ENCODE measurements around the gene PIP5K1C.

The PIP5K1C gene

GRCh38 chr19:3694361-3695123 is 5.7 kb downstream of the PIP5K1C start:
- DNase-seq: no peak

- no peak for DNase-seq
Observed at GRCh38 chr19:3693025-3693925, 7.0 kb downstream of the PIP5K1C start.

- no peak for DNase-seq
Observed at GRCh38 chr19:3692141-3693024, 7.9 kb downstream of the PIP5K1C start.

GRCh38 chr19:3691726-3692125 is 8.5 kb downstream of the PIP5K1C start:
- no peak for DNase-seq

DNA sequence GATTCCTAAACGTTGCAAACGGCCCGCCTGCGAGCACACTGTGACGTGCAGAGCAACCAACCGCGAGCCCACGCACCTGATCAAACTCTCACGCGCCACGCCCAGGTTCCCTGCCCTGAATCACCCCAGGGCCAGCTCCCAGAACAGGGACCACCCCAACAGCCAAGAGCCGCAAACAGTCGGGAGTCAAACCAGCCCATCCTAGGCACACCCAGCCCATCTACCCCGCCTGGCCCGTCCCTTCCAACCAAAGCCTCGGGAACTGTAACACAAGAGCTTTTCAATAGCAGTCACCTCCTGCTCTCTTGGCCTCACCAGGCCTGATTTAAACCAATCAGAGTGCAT is 8.9 kb downstream of the PIP5K1C start:
- DNase-seq: no peak

DNA sequence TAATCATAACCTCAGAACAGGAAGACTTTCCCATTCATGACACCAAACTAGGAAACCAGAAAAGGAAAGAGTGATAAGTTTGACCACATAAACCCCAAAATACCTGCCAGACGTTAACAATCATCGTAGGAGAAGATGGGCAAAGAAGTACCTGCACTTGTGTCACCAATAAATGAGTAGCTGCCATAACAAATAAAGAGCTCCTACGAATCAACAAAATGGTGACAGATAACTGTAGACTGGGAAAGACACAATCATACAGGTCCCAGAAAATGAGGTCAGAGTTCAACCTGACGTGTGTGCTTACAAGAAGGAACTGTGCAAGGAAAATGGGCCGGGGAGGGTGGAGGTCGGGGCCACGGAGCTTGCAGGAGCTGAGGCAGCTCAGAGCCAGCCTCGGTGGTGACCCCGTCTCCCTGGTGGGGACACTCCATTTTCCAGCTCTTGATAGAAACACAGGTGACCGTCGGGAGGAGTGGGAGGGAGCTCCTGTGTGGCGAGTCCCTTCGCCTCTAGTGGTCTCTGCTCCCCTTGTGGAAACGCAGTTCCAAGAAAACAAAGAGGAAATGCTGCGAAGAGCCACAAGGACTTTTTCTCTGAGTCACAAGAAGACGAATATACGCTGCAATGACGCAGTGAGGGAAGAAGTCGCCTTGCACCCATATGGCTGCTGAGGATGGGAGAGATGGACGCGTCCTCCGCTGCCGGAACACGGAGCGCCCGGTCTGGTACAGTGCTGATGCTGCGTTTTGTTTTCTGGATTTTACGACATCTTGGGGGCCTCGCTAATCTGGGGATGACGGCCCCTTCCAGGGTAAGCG is 9.5 kb downstream of the PIP5K1C start:
- no peak for DNase-seq

- DNase-seq: no peak
Observed at GRCh38 chr19:3687774-3688706, 12.2 kb downstream of the PIP5K1C start.

DNA sequence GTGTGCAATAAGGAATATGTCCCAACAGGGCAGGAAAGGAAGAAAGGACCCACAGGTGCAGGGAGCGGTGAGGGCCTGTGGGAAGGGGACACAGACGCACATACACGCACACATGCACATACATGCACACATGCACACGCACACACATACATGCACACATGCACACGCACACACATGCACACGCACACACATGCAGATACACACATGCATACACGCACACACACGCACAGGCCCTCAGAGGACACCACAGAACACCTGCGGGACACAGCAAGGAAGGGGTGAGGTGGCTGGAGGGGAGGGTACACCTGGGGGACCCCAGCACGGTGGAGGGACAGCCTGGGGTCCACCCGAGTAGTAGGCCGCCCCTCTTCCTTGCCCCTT is 12.9 kb downstream of the PIP5K1C start:
- no peak for DNase-seq

DNA sequence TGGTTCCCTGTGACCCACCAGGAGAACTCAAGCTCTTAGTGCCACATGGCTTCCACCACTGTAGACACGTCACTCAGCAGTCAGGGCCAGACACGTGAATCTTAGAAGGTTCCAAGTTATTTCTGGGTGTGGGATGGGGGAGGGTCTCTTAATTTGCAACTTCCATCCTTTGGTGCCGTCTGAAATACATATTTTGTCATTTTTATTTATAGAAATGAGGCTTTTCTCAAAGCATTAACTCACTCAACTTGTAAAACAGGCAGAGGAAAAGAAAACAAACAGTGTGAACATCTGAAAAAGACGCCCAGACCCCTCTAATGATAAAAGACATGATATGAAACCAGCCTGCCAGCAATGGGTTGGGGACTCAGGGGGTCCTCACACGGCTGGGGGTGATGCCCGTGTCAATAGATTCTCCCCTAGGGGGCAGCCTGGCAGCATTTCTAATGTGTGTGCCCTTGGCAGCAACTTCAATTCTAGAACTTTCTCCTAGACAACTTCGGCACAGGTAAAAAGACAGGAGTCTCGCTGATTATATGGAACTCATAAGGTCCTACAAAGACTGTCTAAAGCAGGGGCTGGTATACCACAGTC is 15.4 kb downstream of the PIP5K1C start:
- DNase-seq: no peak

GRCh38 chr19:3684054-3684816 is 16.0 kb downstream of the PIP5K1C start:
- no peak for DNase-seq

DNA sequence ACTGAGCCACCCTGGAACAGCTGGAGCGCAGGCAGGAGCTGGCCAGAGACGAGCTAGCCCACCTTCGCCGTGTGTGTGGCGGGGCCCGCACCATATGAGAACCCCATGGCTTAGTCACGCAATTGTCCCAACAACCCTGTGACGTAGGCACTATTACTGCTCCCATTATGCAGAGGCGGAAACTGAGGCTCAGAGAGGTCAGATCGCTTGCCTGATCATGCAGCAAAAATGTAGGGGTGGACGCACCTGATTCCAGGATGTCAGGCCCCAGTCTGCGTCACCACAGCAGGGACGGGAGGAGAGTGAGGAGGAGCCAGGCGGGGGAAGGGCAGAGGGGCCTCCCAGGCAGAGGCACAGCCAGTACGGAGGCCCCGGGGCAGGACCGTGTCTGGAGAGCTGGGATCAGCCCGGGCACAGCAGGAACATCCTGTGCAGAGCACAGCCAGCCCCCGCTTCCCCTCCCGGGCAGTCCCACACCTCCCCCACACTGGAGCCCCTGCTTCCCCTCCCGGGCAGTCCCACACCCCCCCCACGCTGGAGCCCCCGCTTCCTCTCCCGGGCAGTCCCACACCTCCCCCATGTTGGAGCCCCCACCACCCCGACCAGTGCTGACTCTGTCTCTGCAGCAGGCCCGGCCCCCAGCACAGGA is 16.7 kb downstream of the PIP5K1C start:
- DNase-seq: no peak

DNA sequence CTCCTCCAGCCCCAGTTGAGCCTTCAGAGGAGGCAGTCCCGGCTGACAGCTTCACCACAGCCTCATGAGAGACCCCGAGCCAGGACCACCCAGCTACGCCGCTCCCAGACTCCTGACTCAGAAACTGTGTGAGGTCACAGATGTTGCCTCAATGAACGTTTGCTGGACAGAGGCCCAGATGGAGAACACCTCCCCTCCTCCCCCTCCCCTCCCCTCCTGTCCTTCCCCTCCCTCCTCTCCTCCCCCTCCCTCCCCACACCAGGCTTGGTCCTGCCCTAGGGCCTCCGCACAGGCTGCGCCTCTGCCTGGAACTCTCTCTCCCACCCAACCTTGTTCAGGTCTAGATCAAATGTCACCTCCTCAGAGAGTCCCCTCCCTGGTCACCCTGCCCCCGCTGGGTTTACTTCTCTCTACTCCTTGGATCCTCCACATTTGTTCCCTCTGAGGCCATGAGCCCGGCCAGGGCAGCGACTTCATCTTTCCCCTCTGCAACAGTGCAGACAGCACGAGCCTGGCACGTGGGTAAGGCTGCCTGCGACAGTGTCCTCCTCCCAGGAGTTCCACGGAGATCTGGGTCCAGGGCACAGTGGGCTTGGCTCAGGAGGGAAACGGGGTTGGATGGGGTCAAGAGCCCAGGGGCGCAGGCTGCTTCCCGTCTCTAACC is 17.4 kb downstream of the PIP5K1C start:
- no peak for DNase-seq

- no peak for DNase-seq
Observed at GRCh38 chr19:3682286-3682685, 18.0 kb downstream of the PIP5K1C start.

DNA sequence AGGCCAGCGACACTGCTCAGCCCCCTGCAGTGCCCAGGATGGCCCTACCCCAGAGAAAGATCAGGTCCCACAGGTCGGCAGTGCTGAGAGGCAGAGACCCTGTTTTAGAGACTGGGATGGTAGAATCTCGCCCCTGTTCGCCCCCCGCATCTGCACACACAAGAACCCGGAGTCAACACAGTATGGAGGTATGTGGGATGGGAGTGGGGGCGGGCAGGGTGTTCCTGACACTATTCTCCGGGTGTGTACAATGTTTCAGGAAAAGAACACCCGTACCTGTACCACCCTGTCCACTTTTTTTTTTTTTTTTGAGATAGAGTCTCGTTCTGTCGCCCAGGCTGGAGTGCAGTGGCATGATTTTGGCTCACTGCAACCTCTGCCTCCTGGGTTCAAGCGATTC is 19.3 kb downstream of the PIP5K1C start:
- DNase-seq: no peak

DNA sequence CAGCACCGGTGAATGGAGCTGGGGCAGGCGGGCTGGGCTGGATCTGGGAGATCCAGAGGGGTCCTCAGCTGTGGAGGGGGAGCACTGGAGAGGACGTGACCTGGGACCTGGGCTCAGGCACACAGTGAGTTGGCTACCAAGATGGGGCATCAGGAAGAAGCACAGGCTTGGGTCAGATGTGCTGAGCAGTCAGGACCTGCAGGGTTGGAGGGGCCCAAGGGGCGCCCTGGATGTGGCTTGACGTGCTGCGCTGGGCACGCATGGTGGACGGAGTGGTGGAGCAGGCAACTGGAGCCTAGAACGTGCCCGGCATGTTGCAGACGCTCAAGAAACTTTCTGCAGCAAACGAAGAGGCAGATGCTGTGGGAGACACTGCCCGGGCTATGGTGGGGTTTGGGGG is 20.7 kb downstream of the PIP5K1C start:
- DNase-seq: no peak

DNA sequence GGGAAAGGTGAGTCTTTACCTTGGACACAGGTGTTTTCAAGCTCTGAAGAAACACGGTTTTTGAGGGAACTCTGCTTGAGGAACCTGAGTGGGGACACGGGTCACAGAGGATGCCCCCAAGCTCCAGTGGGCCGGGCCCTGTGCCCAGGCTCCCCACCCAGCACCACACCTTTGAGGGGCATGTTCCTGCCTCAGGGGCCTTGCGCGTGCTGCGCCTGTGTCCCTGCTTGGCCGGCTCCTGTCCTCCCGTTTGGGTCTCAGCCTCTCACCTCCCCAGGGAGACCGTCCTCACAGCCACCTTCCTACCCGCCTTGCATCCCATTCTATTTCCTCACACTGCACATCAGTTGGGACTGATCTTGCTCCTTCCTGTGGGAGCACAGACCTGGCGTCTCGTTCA is 21.1 kb downstream of the PIP5K1C start:
- DNase-seq: no peak

DNA sequence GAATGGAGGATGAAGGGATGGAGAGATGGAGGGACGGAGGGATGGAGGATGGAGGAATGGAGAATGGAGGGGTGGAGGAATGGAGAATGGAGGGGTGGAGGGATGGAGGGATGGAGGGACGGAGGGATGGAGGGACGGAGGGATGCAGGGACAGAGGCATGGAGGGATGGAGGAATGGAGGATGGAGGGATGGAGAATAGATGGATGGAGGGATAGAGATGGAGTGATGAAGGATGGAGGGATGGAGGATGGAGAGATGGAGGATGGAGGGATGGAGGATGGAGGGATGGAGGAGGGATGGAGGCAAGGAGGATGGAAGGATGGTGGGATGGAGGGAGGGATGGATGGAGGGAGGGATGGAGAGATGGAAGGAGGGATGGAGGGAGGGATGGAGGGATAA is 22.1 kb downstream of the PIP5K1C start:
- DNase-seq: no peak

DNA sequence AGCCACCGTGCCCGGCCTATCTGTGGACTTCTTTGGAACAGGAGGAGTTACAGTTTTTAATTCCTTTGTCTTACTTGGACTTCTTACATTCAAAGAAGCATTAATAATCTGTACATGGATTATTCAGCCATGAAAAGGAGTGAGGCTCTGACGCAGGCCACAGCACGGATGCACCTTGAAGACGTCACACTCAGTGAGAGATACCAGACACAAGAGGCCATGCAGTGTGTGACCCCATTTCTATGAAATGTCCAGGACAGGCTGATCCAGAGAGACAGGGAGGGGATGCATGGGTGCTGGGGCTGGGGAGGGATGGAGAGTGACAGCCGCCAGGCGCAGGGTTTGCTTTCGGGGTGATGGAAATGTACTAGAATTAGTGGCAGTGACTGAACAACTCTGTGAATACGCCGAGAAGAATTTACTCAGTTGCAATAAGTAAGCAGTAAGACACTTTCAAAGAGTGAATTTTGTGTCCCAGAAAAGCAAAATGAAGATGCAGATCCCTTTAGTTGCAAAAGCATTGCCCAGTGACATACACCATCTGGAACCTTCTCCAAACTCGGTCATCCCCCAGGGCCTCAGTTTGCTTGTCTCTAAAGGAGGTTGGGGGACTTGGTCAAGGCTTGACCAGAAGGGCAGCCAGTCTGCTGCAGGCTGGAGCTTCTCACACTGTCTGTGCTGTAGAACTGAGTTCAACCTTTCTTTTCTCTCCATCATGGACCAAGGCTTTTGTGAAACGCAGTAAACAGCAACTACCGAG is 25.3 kb downstream of the PIP5K1C start:
- DNase-seq: no peak
